ENCODE results near the gene XKR7.

DNA sequence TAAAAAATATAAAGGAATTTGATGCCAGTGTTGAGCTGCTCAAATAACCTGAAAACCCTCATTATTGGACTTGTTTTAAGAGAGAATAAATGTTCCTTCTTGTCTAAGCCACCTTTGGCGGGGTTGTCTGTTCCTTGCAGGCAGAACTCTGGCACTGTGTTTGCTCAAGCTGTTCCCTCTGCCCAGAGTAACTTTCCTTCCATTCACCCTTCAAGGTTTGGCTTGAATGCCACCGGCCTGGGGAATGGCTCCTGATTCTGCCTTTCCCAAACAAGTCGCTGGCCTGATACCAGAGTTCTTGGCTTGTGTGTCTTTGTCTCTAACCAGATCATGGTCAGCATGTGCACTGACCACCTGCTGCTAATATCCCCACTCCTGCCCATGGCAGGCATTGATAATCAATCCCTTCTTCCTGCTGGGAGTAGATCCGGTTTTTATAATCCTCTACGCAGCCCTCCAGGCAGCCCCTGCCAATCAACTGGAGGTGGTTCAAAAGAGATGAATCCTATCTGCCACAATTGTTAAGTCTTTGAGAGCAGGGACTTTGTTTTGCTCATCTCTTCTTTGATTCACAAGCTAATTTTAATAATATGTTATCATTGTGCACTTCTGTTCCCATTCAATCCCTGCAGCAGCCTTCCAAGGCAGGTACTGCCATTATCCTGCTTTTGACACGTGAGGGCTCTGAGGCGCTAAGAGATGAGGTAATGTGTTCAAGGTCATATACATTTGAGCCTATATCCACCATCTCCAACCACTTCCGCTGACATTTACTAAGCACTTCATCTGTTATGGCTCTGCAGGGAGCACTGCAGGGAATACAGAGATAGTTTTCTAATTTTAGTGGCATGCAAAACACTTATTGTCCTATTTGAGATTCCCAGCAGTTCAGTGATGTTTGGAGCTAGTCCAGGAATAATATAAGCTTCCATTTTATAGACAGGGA, 39.2 kb downstream of the XKR7 start:
- TF ChIP-seq, protein P1, sequence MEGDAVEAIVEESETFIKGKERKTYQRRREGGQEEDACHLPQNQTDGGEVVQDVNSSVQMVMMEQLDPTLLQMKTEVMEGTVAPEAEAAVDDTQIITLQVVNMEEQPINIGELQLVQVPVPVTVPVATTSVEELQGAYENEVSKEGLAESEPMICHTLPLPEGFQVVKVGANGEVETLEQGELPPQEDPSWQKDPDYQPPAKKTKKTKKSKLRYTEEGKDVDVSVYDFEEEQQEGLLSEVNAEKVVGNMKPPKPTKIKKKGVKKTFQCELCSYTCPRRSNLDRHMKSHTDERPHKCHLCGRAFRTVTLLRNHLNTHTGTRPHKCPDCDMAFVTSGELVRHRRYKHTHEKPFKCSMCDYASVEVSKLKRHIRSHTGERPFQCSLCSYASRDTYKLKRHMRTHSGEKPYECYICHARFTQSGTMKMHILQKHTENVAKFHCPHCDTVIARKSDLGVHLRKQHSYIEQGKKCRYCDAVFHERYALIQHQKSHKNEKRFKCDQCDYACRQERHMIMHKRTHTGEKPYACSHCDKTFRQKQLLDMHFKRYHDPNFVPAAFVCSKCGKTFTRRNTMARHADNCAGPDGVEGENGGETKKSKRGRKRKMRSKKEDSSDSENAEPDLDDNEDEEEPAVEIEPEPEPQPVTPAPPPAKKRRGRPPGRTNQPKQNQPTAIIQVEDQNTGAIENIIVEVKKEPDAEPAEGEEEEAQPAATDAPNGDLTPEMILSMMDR (IDR thresholded peaks at IDR 0.05), result no peak
- no peak for TF ChIP-seq POLR2A (IDR thresholded peaks at IDR 0.05; ENCODE audit: low read depth)
- no peak for TF ChIP-seq EP300 (IDR thresholded peaks at IDR 0.05)
- no peak for TF ChIP-seq POLR2AphosphoS5 (IDR thresholded peaks at IDR 0.05)

Data from esophagus muscularis mucosa (tissue), 4 donors.